CD4-positive, alpha-beta T cell treated with Interleukin-17A for 4 hours (primary cell): Measurements from ENCODE around the gene MTF1.

Experiments
- DNase-seq: peaks from one replicate; pipeline ENCODE4 v3.0.0-alpha.2; 2020; ENCODE audit warnings: mixed read lengths

MTF1 gene

DNA sequence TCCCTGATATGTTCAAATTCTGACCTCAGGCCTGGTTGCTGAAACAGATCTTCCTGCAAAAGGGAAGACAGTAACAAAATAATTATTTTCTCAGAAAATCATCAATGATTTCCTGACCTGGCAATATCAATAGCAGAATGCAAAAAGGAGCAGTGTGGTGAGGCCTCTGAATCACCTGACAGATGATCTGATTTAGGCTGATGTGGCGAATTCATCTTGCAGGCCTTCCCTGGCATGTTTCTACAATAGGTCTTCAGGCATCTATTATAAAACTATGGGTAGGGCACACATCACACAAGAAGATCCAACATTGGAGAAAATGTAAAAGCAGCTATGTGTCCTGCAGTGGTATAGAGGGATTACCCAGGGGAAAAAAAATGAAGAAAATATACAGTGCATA lies 7.1 kb upstream of the MTF1 start:
- DNase-seq = no peak

DNA sequence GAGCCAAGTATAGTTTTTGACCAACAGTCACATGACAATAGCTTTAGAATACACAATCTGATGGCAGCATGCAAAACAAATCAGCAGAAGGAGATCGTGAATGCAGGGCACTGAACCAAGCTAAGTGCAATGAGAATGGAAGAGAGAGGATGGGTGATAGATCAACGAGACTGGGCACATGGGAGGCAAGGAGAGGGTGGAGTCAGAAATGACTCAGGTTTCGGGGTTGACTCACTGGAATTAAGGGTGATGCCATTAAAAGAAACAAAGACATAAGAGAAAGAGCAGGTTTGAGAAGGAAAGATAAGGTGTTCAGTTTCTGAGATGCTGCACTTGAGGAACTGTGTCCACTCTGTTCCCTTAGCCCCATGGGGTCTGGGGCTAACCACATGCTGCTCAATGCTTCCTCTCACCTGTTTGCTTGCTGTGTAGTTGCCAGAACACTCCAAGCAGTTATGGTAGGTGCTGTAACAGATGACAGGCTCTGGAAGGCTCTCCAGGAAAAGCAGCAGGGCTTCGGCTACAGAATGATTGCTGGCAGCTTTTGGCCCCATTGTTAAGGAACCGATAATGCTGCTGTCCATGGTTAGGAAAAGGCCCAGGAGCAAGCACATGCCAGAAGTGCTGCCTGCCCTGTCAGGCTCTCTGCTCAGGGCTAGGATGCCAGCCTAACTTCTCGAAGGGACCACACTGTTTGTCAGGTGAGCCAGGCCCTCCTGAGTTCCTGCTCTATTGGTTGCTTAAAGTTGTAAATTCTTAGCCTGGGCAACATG lies 6.1 kb upstream of the MTF1 start:
- DNase-seq = no peak

DNA sequence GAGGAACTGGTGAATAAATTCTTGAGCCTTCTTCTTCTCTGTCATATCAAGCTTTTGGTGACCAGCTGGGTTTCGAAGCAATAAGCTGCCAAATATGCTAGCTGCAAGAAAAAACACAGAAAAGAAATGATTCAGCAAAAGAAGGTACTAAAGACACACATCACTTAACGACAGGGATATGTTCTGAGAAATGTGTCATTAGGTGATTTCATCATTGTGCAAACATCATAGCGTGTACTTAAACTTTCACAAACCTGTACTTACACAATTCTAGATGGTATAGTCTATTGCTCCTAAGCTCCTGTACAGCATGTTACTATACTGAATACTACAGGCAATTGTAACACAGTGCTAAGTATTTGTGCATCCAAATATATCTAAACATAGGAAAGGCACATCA lies 2.9 kb upstream of the MTF1 start:
- no peak for DNase-seq

DNA sequence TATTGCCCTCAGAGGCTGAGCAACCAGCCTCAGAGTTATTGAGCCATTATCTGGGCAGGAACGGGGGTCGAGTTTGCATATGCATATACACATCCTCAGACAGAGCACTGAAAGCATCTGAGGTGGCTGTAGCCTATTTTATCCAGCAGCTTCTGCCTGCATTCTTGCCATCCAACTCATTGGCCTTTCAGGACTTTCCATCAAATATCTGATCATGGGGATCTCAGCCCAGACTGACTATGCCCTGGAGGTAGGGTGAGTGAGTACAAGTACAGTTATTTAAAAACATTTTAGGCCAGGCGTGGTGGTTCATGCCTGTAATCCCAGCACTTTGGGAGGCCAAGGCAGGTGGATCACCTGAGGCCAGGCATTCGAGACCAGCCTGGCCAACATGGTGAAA lies 1.8 kb upstream of the MTF1 start:
- DNase-seq = no peak

DNA sequence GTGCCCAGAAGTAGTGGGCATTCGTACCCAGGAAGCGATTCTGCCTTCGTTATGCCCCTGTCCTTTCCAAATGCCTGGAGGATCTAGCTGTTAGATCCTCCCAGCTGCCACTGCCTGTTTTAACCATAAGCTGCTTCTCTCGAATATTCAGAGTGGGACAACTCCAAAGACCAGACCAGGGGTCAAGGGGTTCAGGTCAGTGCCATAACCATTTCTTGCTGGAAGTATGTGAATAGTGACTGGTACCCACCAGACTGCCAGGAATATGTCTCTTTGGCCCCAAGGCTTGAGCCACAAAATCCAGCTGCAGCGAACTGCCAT lies 914 bp upstream of the MTF1 start:
- no peak for DNase-seq

DNA sequence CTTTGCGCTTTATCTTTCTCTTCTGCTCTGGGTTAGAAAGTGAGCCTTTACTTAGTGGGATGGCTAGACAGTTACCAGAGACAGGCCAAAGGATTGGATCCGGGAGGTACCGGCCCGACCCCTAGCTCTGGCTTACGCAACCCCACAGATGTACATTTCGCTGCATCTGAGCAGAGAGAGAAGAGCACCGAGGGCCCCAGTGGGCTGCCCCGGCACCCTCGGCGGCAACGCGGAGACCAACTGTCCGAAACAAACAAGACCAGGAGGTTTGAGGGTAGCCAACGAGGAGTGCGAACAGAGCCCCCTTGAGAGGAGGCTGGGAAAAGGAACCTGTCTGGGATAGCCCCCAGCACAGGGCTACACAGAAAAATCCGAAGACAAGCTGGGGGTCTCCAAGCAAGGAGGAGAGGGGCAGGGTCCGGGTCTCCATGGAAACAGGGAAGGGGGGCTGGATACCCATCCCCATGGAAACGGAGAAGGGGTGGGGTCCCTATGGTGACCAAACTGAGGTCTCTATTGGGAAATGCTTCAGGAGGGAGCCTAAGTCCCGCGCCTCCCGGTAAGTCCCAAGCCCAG lies 373 bp downstream of the MTF1 start:
- DNase-seq = no peak

DNA sequence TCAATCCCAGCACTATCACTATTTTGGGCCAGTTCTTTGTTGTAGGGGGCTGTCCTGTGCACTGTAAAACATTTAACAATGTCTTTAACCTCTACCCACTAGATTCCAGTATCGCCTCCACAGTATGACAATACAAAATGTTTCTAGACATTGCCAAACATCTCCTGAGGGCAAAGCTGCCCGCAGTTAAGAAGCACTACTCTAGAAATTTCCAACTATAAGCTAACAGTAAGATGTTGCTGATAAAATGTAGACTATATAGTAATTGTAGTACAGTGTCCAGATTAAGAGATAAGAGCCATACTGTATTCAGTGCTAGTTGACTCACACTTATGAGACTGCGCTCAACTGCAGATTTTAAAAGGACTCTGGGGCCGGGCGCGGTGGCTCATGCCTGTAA lies 5.0 kb downstream of the MTF1 start:
- no peak for DNase-seq

DNA sequence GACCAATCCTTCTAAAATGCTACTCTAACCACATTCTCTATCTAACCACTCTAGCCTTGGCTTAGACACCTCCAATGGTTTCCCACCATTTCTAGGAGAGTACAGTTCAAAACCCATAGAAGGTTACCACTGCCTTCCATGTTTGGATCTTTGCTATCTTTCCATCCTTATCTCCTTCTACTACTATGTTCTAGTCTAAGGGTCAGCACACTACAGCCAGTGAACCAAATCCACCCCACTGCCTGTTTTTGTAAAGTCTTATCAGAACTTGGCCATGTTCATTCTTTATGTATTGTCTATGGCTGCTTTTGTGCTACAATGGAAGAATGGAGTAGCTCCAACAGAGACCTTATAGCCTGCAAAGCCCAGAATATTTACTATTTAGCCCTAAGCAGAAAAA lies 6.2 kb downstream of the MTF1 start:
- no peak for DNase-seq

DNA sequence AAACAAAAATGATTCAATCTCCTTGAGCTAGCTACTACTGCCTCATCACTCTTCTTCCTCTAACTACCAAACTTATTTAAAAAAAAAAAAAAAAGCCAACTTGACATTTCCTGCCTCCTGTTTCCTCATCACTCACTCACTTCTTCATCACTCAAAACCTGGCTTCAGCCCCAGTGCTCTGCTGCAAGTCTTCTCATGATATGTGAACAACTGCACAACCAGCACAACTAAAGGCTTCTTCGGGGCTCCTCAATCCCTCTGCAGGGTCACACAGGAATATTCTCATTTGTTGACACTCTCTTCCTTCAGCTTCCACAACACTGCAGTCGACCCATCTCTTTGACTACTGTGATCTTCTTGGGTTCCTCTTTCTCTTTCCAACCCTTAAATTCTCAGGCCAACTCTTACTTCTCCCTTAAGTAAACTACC lies 7.6 kb downstream of the MTF1 start:
- DNase-seq = no peak

DNA sequence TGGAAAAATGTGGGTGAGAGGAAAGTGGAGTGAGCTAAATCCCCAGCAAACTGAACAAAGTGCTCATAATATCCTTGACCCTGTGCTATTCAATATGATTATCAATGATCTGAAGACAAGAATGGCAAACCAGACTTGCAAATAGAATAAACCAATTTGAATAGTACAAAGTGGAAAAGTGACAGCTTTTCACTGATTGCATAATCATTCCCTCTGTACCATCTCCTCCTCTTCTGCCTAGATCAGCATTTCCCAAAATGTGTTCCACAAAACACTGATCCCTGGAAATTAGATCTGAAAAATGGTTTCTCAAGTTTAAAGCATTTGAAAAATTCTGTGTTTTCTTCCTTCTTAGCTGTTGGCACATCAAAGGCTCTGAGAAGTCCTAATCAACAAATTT lies 8.1 kb downstream of the MTF1 start:
- no peak for DNase-seq

DNA sequence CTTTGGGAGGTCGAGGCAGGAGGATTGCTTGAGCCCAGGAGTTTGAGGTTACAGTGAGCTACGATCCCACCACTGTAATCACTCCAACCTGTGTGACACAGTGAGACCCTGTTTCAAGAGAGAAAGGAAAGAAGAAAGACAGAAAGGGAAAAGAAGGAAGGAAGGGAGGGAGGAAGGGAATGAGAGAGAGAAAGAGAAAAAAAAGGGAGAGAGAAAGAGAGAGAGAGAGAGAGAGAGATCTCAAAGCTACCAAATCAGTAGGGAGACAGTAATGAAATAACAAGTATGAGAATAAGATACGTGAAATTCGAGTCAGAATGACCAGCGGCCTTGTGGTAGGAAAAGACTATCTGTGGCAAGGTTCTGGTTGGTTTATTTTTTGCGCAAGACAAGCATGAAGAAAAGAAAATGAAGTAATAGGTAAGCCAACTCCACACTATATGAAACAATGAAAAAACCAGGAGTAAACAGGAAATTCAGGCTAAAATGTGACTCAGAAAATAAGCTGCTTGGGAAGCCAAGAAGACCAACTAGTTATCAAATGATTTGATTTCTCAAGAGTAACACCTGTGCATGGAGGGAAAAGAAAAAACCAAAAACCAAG lies 8.9 kb downstream of the MTF1 start:
- DNase-seq = no peak

DNA sequence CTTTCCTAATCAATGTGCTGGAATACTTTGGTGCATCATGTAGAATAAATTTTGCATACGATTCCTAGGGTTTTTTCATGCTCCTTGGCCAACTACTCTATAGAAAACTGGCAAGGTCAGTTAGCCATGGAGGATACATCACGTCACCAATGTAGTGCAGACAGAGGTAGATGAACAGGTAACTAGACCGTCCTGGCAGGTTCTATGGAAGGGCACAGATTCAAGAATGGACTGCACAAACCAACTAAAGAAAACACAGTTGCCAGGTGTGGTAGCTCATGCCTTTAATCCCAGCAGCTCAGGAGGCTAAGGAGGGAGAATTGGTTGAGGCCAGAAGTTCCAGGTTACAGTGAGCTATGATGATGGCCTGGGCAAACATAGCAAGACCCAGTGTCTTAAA lies 9.9 kb downstream of the MTF1 start:
- no peak for DNase-seq

DNA sequence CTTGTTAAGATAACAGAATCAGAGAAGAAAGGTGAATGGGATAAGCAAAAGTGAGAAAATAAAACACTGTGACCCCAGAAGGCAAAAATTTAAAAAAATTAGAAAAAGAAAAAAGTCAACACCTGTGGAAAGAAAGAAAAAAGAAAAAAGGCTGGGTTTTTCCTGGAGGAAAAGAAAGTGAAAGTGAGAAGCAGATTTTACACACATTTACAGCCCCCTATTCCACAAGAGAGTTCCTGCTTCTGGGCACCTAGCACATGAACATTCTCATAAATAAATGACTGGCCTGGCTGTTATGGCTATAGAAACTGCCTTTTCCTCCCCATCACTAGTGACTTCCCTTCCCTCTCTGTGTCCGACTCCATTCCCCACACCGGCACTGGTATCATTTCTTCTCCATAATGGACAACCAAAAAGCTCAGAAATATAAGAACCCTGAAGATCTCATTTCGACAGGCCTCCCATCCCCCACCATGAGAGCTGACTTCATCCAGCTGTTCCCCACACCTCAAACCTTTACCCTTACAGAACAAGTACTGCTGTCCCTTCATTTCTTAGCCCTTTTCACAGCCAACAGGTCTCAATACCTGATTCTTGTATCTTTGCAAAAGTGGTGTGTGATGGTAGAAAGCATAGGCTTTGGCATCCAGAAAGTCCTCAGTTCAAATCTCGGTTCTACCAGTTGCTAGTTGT lies 12.6 kb downstream of the MTF1 start:
- no peak for DNase-seq

DNA sequence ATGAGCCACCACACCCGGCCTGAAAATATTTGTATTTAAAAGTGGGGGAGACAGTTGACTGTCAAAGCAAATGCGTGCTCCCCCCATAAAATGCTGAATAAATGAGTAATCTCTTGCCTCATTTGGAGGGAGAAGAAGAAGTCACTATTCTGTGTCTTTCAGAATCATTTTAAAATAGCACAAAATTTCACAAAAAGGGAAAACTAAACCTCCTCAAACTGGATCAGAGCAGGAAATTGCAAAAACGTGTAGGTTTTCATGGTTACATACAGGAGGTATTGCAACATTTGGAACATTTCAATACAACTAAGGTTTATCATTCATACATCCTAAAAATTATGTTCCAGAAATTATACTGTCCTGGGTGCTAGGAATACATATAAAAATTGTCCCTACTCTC lies 13.6 kb downstream of the MTF1 start:
- DNase-seq = no peak

DNA sequence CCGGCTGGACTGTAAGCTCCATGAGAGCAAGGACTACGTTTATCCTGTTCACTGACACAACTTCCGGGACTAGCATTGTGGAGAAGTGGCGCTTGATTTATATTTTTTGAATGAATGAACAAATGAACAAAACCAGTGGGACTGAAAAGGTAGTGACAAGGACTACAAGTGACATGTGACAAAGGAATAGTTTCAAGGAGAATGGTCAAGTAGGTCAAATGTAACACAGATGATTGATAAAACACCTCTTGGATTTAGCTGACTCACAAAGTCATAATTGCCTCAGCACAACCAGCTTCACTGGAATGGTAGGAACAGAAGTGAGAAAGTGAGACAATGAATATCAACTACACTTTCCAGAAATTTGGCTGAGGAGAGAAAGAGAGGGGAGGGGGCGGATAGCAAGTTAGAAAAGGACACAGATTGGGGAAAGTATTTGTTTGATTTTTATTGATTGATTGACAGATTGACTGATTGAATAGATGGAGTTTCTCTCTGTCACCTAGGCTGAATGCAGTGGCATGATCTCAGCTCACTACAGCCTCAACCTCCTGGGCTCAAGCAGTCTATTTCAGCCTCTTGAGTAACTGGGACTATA lies 14.2 kb downstream of the MTF1 start:
- no peak for DNase-seq

DNA sequence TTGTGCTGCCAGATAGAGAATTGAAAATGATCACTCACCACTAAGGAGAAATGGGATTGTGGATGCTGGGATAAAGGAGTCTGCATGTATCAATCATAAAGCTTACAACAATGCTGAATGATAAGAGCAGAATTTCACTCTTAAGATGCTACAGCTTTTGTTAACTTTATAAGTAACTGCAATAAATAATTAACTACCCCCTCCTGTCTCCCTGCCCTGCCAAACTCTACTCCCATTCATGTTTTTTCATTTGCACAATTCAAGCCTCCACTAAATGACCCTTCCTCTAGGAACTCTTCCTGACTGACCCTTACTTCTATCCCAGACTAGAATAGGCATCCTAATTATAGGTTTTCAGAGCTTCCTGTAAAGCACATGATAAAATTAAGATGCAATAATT lies 14.9 kb downstream of the MTF1 start:
- no peak for DNase-seq

DNA sequence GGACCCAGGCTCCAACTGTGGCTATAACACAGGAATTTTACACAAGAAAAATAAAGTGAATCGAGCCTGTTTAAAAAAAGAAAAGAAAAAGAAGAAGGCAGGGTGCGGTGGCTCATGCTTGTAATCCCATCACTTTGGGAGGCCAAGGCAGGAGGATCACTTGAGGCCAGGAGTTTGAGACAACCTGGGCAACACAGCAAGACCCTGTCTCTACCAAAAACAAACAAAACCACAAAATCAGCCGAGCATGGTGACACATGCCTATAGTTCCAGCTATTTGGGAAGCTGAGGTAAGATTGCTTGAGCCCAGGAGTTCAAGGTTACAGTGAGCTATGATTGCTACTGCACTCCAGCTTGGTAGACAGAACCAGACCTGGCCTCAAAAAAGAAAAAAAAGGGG lies 17.7 kb downstream of the MTF1 start:
- DNase-seq = no peak

DNA sequence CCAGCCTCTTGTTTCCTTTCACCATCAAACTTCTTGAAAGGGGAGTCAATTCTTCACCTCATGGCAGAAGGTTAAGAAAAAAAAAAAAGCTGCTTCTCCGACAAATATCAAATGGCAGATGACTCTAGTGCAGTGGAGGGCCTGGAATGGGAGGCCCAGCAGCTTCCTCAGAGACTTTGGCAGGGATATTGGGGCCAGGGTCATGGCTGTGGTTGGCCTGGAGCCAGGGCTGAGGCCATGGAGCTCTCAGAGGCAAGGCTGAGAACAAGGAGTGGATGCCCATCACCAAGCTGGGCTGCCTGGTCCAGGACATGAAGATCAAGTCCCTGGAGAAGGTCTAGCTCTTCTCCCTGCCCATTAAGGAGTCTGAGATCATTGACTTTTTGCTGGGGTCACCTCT lies 18.7 kb downstream of the MTF1 start:
- DNase-seq = no peak

DNA sequence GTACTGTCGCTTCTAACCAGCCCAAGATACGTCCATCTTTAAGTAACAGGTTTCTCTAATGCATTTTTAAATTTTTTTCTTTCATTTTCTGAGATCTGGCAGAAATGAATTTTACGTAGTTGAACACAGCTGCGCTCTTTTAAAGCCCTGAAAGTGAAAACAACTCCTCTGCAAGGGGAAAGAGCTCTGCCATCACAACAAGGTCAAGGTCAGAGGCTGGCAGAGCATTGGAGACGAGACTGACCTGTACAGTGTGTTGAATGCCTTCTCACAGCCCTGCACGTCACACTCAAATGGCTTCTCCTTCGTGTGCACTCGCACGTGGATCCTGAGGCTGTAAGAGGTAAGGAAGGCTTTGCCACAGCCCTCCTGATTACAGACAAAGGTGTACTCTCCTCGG lies 19.7 kb downstream of the MTF1 start:
- DNase-seq = no peak

DNA sequence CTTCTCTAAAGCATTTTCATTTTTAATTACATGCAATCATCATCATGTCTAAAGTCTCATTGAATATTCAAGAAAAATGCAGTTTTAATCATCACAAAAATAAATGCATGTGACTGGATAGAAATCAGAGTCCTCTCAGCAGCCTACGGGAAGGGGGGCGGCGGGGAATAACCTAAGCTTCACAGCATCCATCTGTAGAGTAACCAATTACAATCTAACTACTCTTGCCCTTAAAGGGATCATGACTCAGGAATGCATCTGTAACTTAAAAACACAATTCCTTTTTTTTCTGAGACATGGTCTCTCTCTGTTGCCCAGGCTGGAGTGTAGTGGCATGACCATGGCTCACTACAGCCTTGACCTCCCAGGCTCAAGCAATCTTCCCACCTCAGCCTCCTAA lies 22.6 kb downstream of the MTF1 start:
- DNase-seq = no peak

DNA sequence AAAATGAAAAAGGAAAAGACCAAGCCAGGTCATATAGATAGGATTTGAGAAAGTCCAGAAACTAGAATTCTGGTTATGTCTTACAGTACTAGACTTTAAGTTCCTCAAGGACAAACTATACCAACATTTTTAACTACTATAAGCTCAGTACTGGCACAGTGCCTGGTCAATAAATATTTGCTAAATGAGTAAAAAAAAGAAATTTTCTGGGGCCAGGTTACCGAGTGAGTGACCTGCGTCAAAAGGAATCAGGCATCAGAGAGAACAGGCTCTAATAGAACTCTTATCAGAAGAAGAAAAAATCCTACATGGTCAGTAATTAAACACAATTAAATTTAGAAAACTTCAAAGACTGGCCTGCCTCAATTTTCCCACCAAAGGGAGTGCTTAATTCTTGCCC lies 27.6 kb downstream of the MTF1 start:
- no peak for DNase-seq

DNA sequence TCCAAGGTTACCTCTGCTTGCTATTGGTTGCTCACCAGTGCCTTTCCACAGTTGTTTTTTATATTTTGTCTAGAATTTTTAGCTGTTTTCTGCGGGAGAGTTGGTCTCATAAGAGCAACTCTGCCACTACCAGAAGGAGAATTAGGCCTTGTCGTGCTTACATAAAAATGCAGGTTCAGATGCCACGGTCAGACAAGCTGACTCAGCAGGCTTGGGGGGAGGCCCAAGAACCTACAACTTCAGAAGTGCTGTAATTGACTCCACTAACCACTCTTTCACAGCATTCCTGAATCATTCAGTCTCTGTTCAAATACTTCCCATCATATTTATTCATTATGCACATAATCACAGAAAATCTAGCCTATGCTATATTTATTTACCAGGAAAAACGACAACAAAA lies 28.3 kb downstream of the MTF1 start:
- DNase-seq = no peak

DNA sequence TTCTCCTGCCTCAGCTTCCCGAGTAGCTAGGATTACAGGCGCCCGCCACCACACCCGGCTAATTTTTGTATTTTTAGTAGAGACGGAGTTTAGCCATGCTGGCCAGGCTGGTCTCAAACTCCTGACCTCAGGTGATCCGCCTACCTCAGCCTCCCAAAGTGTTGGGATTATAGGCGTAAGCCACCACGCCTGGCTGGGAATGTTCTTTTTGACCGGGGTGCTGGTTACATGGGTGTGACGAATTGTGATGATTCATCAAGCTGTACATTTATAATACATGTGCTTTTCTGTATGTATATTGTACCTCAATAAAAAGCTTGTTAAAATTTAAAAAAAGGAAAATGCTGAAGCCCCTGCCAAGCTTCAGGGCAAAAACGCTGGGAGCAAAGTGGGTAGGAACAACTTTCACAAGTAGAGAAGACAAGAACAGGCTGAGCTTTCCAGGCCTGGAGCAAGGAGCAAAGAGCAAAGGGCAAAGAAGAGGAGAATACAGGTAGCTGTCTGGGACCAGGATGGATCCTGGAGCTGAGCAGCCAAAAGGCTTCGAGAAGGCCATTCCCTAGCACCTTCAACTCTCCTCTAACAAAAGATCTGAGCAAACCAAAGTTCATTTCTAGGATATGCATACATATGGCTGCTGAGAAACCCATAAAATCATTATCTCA lies 30.9 kb downstream of the MTF1 start:
- no peak for DNase-seq
